HG03108 (cell line): ENCODE results near the gene LY6G6C.

Source experiments
- ATAC-seq: cut with Tn5 transposase; IDR thresholded peaks from one replicate; pipeline ENCODE4 v1.9.1; 2021; ENCODE audit warnings: moderate library complexity; ENCODE audit not compliant: unreplicated experiment

LY6G6C gene

GRCh38 chr6:31742894-31743293, 21.3 kb upstream of the LY6G6C start:
- ATAC-seq, result no peak

- ATAC-seq, result no peak
Observed at GRCh38 chr6:31741815-31742214, 20.3 kb upstream of the LY6G6C start.

DNA sequence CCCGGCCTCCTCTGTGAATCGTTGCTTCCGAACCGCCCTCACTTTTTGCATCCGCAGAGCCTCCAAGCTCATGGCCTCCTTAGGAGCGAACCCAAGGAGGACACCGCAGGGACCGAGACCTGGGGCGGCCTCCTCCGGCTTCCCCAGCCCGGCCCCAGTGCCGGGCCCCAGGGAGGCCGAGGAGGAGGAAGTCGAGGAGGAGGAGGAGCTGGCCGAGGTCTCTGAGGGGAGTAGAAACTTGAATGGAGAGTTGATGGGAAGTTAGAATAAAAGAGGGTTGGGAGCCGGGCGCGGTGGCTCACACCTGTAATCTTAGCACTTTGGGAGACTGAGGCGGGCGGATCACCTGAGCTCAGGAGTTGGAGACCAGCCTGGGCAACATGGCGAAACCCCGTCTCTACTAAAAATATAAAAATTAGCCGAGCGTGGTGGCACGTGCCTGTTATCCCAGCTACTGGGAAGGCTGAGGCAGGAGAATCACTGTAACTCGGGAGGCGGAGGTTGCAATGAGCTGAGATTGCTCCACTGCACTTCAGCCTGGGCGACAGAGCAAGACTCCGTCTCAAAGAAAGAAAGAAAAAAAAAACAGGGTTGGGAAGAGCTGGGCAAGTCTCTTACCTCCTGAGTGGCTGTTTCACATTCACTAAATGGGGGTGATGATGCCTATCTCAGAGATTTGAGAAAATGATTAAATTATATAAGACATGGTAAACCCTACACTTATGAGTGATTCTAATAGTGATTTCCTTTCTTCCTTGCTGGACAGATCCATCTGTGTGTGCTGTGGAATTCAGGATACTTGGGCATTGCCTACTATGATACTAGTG, 19.1 kb upstream of the LY6G6C start:
- no peak for ATAC-seq

- peak; percentile 57 for ATAC-seq
Observed at GRCh38 chr6:31739639-31740396, 18.3 kb upstream of the LY6G6C start, which contains the start of gene MSH5. Gene MSH5, plus strand, starts transcription at chr6:31740005. Its CDS starts 462 bp downstream, at chr6:31740467.

GRCh38 chr6:31737991-31738979, 16.7 kb upstream of the LY6G6C start:
- ATAC-seq, result no peak

DNA sequence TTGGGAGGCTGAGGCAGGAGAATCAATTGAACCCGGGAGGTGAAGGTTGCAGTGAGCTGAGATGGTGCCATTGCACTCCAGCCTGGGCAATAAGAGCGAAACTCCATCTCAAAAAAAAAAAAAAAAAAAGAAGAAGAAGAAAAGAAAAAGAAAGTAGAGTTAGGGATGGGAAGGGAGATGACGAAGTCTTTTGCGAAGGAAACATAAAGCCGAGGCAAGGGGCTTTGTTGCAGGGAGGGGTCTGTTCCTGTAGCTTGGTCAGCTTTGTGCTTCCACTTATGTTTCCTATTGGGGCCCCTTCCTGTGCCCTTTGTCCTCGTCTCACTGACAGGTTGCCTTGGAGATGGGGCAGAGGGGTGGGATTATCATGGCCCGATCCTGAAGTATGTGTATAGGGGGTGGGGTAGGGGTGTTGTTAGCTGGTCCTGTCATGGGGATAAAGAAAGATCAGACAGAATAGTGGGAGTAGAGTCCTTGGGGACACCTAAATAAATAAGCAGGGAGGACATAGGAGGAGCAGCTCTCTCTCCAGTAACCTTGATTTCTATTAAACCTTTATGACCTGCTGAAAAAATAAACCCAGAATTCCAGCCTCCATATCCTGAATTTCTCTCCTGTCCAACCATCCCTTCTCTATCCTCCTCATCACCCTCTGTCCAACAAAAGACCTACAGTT, 15.9 kb upstream of the LY6G6C start:
- ATAC-seq, result no peak

DNA sequence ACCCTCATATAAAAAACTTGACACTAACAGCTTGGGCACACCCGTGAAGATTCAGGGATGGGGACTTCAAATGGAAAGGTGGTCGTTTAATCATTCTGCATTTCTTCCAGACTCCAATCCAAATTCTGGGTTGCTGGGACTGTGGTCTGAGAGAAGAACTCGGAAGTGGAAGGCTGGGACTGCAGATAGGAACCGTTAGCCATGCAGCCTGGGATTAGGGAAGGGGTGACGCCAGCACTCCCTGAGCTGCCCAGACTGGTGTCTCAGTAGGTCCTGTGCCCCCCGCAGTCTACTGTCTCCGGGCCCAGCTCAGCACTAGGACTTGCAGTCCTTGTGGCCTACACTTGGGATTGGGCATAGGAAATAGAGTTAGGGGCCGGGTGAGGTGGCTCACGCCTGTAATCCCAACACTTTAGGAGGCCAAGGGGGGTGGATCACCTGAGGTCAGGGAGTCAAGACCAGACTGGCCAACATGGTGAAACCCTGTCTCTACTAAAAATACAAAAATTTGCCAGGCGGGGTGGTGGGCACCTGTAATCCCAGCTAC, 15.3 kb upstream of the LY6G6C start:
- no peak for ATAC-seq

- ATAC-seq, result peak; percentile 18
Observed at GRCh38 chr6:31736021-31736767, 14.6 kb upstream of the LY6G6C start, which contains the start of gene CLIC1. Gene CLIC1, minus strand, starts transcription at chr6:31736530. Its CDS starts 230 bp downstream, at chr6:31736300.

DNA sequence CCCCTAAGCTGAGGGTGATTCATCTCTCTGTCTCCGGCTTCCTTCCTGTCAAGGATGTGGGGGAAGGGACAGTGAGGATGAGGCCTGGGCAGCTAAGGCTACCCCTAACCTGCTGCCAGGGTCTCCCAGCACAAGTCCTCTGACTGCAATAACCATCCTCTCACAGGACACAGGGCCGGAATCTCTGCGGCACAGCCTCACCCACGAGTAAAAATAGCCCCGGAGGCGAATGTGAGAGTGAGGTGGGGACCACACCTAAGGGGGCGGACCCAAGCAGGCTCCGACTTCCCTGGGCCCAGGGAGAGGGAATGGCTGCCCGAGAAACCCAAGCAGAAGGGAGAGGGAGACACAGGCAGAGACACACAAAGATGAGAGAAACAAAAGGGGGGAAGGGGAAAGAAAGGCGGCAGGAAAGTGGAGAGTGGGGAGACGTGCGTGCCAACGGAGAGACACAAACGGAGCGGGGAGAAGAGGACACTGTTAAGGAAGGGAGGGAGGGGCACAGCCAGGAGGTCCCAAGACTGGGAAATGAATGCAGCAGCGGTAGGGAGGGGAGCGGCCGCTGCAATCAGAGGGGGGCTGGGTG, 13.4 kb upstream of the LY6G6C start:
- no peak for ATAC-seq

DNA sequence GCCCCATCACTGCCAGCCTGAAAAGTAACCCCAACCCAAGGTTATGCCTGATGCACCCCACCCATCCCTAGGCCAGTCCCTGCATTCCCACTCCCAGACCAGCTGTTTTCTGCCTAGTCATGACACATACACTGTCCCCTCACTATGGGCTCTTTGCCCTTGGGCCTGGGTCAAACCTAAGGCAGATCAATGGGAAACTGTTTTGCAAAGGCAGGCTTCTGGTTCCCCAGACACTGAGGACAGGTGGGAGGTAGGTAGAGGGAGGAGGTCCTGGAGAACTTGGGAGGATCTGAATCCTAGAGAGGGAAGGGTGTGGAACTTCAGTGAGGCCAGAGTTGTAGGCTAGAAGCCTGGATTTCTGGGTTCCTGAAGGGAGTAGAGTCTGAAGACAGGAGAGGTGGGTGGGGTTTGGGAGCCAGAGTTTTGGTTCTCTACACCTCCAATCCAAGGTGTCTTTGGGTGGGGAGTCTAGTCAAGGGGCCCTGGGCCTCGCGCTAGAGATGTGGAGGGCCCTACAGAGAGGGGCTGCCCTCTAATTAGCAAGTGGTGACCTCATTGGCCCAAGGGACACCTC, 12.8 kb upstream of the LY6G6C start:
- no peak for ATAC-seq

GRCh38 chr6:31733734-31734133, 12.2 kb upstream of the LY6G6C start:
- ATAC-seq, result no peak

- ATAC-seq, result no peak
Observed at GRCh38 chr6:31732029-31732428, 10.5 kb upstream of the LY6G6C start.

DNA sequence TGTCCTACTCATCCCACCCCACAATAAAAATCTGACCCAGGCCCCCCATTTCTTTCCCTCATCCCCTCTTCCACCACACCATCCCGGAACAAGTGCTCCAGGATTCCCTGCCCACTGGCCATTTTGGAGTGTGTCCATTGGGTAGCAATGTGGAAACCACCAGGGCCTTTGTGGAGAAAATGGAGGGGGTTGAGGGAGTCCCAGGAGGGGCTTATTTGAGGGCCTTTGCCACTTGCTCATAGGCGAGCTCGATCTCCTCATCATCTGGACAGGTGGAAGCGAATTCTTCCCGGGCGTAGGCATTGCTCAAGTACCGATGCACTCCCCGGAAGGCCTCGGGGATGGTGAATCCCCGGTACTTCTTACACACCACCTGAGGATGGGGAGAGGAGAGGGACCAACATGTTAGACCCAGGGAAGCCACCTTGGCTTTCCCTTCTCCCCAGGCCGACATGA, 9.1 kb upstream of the LY6G6C start:
- ATAC-seq, result no peak

- no peak for ATAC-seq
Observed at GRCh38 chr6:31729979-31730630, 8.6 kb upstream of the LY6G6C start.

DNA sequence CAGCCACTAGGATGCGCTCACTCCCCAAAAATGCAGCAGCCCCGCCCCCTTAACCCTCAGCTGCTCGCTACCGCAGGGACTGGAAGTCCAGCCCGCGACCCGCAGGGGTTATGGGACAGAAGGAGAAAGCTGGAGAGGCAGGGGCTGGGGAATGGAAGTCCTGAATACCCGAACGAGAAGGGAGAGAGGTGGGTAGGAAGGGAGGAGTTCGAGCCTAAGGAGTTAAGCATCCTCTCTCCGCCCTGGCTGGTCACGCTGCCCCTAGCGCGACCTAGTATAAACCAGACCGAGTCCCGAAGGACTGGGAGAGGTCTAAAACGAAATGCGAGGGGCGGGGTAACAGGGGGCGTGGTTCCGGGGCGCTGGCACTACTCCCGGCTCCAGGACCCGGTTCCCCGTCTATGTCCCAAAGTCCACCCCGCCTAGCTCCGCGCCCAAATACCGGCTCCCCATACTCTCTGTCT, 8.0 kb upstream of the LY6G6C start:
- no peak for ATAC-seq

- ATAC-seq, result no peak
Observed at GRCh38 chr6:31728767-31729514, 7.4 kb upstream of the LY6G6C start, which contains the start of gene DDAH2. Gene DDAH2, minus strand, starts transcription at chr6:31729299. Its CDS starts 138 bp downstream, at chr6:31729161.
